ENCODE measurements around the gene PPP4R2. TPM values are rescaled to one million over a fixed set of nuclear protein-coding genes. Genes with fewer than 3 reads are reported as not detected.

Gene PPP4R2
- total and polyA plus RNA-seq, 7 donors = 15.1 to 94.1 (median 51.2) TPM

DNA sequence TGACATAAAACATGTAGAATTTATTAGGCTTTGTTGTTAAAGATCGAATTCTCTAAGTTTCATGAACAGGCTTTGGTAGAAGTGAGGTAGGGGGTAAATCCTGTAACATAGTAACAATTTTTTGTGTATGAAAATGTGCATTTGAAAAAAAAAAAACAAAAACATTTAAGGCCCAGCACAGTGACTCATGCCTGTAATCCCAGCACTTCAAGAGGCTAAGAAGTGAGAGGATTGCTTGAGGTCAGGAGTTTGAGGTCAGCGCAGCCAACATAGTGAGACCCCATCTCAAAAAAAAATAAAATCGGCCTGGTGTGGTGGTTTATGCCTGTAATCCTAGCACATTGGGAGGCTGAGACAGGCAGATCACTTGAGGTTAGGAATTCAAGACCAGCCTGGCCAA is 26.8 kb upstream of the PPP4R2 start:
- Histone ChIP-seq H3K27me3 (ENCODE audit: insufficient read depth in 3 of 3, low read length in 2 of 3) (no peaks in the 10 kb centered on the region), H3K36me3 (ENCODE audit: insufficient read depth in 1 of 2, low read depth in 1 of 2) (no peaks in the 10 kb centered on the region), H3K9me3 (no peaks in the 10 kb centered on the region), H3K4me1 (no peaks in the 10 kb centered on the region), H3K4me3 (no peak overlapping the region), H3K27ac (no peak overlapping the region)
- DNase-seq (no peak), ATAC-seq (no peak)
- TF ChIP-seq, protein P1, sequence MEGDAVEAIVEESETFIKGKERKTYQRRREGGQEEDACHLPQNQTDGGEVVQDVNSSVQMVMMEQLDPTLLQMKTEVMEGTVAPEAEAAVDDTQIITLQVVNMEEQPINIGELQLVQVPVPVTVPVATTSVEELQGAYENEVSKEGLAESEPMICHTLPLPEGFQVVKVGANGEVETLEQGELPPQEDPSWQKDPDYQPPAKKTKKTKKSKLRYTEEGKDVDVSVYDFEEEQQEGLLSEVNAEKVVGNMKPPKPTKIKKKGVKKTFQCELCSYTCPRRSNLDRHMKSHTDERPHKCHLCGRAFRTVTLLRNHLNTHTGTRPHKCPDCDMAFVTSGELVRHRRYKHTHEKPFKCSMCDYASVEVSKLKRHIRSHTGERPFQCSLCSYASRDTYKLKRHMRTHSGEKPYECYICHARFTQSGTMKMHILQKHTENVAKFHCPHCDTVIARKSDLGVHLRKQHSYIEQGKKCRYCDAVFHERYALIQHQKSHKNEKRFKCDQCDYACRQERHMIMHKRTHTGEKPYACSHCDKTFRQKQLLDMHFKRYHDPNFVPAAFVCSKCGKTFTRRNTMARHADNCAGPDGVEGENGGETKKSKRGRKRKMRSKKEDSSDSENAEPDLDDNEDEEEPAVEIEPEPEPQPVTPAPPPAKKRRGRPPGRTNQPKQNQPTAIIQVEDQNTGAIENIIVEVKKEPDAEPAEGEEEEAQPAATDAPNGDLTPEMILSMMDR (IDR thresholded peaks at IDR 0.05) = no peak
- WGBS, 3 donors = 93 to 98% (median 96%) methylated on average over 3 of the region's 3 CpGs
- intact Hi-C loops (cut with DNase I) = no loop called here

DNA sequence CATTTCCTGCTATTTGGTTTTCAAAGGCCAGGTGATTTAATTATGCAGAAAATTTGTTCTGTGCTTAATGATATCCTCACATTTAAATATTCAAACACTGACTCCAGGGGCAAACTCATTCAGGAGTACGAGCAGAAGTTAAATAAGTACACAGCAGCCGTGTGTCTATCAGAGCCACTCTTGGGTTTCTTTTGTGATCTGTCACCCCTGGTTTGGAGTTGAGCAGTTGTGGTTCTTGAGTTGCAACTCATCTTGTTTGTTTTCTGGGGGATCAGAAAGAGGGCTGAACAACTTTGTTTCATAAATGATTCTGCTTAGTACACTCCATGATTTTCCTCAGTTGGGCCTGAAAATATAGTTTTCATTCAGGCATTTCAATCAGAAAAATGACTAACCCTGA is 25.7 kb upstream of the PPP4R2 start:
- Histone ChIP-seq H3K36me3 (ENCODE audit: insufficient read depth in 1 of 2, low read depth in 1 of 2) (no peaks in the 10 kb centered on the region), H3K27ac (no peak overlapping the region), H3K4me3 (no peak overlapping the region), H3K4me1 (no peaks in the 10 kb centered on the region), H3K27me3 (ENCODE audit: insufficient read depth in 3 of 3, low read length in 2 of 3) (no peaks in the 10 kb centered on the region), H3K9me3 (no peaks in the 10 kb centered on the region)
- ATAC-seq (no peak), DNase-seq (no peak)
- 91 to 94% (median 93%) methylated on average over 2 of the region's 2 CpGs for WGBS, 3 donors
- TF ChIP-seq, protein P1 (IDR thresholded peaks at IDR 0.05) = no peak
- intact Hi-C loops (cut with DNase I) = no loop called here

DNA sequence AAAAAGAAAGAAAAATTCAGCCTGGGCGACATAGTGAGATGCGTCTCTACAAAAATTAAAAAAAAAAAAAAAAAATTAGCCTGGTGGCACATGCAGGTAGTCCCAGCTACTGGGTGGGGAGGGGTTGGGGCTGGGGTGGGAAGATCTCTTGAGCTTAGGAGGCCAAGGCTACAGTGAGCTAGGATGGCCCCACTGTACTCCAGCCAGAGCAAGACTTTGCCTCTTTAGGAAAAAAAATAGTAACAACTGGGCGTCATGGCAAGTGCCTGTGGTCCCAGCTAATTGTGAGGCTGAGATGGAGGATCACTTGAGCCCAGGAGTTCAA is 23.9 kb upstream of the PPP4R2 start:
- Histone ChIP-seq H3K4me3 (no peak overlapping the region), H3K36me3 (ENCODE audit: insufficient read depth in 1 of 2, low read depth in 1 of 2) (no peaks in the 10 kb centered on the region), H3K4me1 (no peaks in the 10 kb centered on the region), H3K27me3 (ENCODE audit: insufficient read depth in 3 of 3, low read length in 2 of 3) (no peaks in the 10 kb centered on the region), H3K9me3 (no peaks in the 10 kb centered on the region), H3K27ac (no peak overlapping the region)
- intact Hi-C loops (cut with DNase I) = no loop called here
- TF ChIP-seq, protein P1 (IDR thresholded peaks at IDR 0.05) = no peak
- ATAC-seq (no peak), DNase-seq (no peak)
- WGBS, 3 donors = 92 to 97% (median 95%) methylated on average over 3 of the region's 3 CpGs

DNA sequence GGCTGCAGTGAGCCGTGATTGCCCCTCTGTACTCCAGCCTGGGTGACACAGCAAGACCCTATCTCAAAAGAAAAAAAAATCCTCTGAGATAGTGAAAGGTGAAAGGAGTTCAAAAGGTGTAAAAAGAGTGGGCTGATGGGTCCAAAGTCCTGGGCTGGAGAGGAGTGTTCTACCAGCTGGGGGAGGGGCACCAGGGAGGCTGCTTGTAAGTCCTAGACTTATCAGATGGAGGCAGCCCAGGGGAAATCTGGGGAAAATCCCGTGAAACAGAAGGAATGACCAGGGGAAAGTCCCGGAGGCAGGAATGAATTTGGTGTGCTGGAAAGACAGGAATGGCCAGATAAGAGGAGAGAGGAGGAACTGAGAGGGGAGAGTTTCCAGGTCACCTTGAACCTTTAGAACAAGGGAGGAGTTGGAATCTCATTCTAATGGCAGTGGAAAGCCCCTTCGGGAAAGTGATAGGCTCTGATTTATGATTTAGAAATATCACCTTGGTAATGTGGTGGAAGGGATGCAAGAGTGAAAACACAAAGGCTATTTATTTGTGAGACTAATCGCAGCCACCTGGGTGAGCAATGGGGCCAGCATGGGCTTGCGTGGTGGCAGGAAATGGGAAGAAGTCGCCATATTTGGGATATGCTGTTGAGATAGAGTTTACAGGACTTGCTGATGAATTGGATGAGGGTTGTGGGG is 23.4 kb upstream of the PPP4R2 start:
- Histone ChIP-seq H3K4me3 (no peak overlapping the region), H3K36me3 (ENCODE audit: insufficient read depth in 1 of 2, low read depth in 1 of 2) (no peaks in the 10 kb centered on the region), H3K9me3 (no peaks in the 10 kb centered on the region), H3K27me3 (ENCODE audit: insufficient read depth in 3 of 3, low read length in 2 of 3) (no peaks in the 10 kb centered on the region), H3K27ac (no peak overlapping the region), H3K4me1 (no peaks in the 10 kb centered on the region)
- no peak for ATAC-seq
- 54 to 61% (median 55%) methylated on average over 7 of the region's 7 CpGs for WGBS, 3 donors
- TF ChIP-seq, protein P1 (IDR thresholded peaks at IDR 0.05) = no peak
- DNase-seq = no peak
- intact Hi-C loops (cut with DNase I) = no loop called here

DNA sequence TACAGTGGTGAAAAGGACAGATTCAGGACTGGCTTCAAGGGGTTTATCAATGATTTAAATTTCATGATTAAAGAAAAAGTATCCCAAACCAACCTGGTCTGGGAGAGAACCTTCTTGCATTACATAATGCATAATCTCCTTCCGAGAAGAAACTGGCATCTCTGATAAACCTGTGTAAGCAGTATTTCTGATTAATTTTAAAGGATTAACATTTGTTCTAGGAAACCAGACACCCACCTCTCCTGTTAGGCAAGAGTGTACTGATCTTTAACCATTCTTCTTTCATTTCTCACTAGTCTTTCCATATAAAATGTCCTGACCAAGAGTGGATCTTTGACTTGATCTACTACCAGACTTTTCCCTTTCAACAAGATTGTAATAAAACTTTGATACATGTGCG is 22.8 kb upstream of the PPP4R2 start:
- Histone ChIP-seq H3K9me3 (no peaks in the 10 kb centered on the region), H3K27me3 (ENCODE audit: insufficient read depth in 3 of 3, low read length in 2 of 3) (no peaks in the 10 kb centered on the region), H3K36me3 (ENCODE audit: insufficient read depth in 1 of 2, low read depth in 1 of 2) (no peaks in the 10 kb centered on the region), H3K4me3 (no peak overlapping the region), H3K4me1 (no peaks in the 10 kb centered on the region), H3K27ac (no peak overlapping the region)
- DNase-seq = no peak
- intact Hi-C loops (cut with DNase I) = no loop called here
- TF ChIP-seq, protein P1 (IDR thresholded peaks at IDR 0.05) = no peak
- no peak for ATAC-seq
- 89 to 94% (median 90%) methylated on average over 2 of the region's 2 CpGs for WGBS, 3 donors

All from psoas muscle (tissue), 8 donors.